HepG2 (cell line): Measurements from ENCODE around the gene KIAA0232. TPM values are rescaled to one million over a fixed set of nuclear protein-coding genes. Genes with fewer than 3 reads are reported as not detected.

Experiments
- ATF7-NPFF ChIP-seq: sonication (generic); formaldehyde crosslinking; IDR thresholded peaks from 2 replicates; pipeline ENCODE4 v1.8.1; 2023; ENCODE audit warnings: mild to moderate bottlenecking, low read depth, missing genetic modification reagents, moderate library complexity
- CBX1 ChIP-seq: IDR thresholded peaks from one replicate; pipeline ENCODE4 v1.6.1; 2016; ENCODE audit warnings: antibody characterized with exemption, low read depth
- EP300 ChIP-seq, 3 experiments: sonication (generic) in 1 of 3; formaldehyde crosslinking in 1 of 3; IDR thresholded peaks; 2 replicates each; pipeline versions ENCODE4 v1.5.1 to v1.6.1; 2011 to 2020; ENCODE audit warnings: low read depth in 2 of 3, low read length in 2 of 3, borderline replicate concordance in 1 of 3, improper control_type of control experiment in 1 of 3, mild to moderate bottlenecking in 1 of 3, missing genetic modification reagents in 1 of 3, moderate library complexity in 1 of 3
- GABPB1 ChIP-seq: IDR thresholded peaks from 2 replicates; pipeline ENCODE4 v1.6.1; 2016; ENCODE audit warnings: mild to moderate bottlenecking, missing genetic modification reagents, moderate library complexity, missing compliant biosample characterization
- GZF1 ChIP-seq: sonication (generic); formaldehyde crosslinking; IDR thresholded peaks from 2 replicates; pipeline ENCODE4 v1.5.1; 2020; ENCODE audit warnings: mild to moderate bottlenecking, missing genetic modification reagents
- KLF9 ChIP-seq: IDR thresholded peaks from 2 replicates; pipeline ENCODE4 v1.6.1; 2016; ENCODE audit warnings: low read depth
- MED13 ChIP-seq: sonication (generic); formaldehyde crosslinking; IDR thresholded peaks from 2 replicates; pipeline ENCODE4 v1.5.0; 2020; ENCODE audit warnings: missing genetic modification reagents
- NONO ChIP-seq, 2 experiments: fragments of 450-650 bp in 1 of 2; sonication (generic) in 1 of 2; formaldehyde crosslinking in 1 of 2; IDR thresholded peaks in 1 of 2; conservative IDR thresholded peaks in 1 of 2; 2 replicates each; pipeline versions ENCODE4 v1.6.1 to v1.8.0; 2017 to 2022; ENCODE audit warnings: mild to moderate bottlenecking in 1 of 2, missing genetic modification reagents in 1 of 2, moderate library complexity in 1 of 2
- PRDM15 ChIP-seq: sonication (generic); formaldehyde crosslinking; IDR thresholded peaks from 2 replicates; pipeline ENCODE4 v1.4.0; 2020; ENCODE audit warnings: missing genetic modification reagents
- RBM22 ChIP-seq: fragments of 200-400 bp; formaldehyde crosslinking; optimal IDR thresholded peaks from 2 replicates; pipeline ENCODE3; 2017; ENCODE audit warnings: mild to moderate bottlenecking, low read length, moderate library complexity
- SSRP1 ChIP-seq: IDR thresholded peaks from 2 replicates; pipeline ENCODE4 v1.6.1; 2016; ENCODE audit warnings: control low read depth
- ZBED4 ChIP-seq: sonication (generic); formaldehyde crosslinking; IDR thresholded peaks from 2 replicates; pipeline ENCODE4 v1.4.0; 2020; ENCODE audit warnings: missing genetic modification reagents, borderline replicate concordance
- ZFY ChIP-seq: sonication (generic); formaldehyde crosslinking; IDR thresholded peaks from 2 replicates; pipeline ENCODE4 v1.4.0; 2020; ENCODE audit warnings: missing genetic modification reagents
- ZNF101 ChIP-seq: sonication (generic); formaldehyde crosslinking; IDR thresholded peaks from 2 replicates; pipeline ENCODE4 v1.4.0; 2020; ENCODE audit warnings: mild to moderate bottlenecking, low read depth, missing genetic modification reagents, borderline replicate concordance
- ZNF232 ChIP-seq: sonication (generic); formaldehyde crosslinking; IDR thresholded peaks from 2 replicates; pipeline ENCODE4 v1.4.0; 2020; ENCODE audit warnings: missing genetic modification reagents, borderline replicate concordance
- ZNF234 ChIP-seq: sonication (generic); formaldehyde crosslinking; conservative IDR thresholded peaks from 2 replicates; pipeline ENCODE4 v1.5.1; 2020; ENCODE audit warnings: mild to moderate bottlenecking, missing genetic modification reagents
- ZNF546 ChIP-seq: sonication (generic); formaldehyde crosslinking; conservative IDR thresholded peaks from 2 replicates; pipeline ENCODE4 v1.8.1; 2023; ENCODE audit warnings: mild to moderate bottlenecking, missing genetic modification reagents
- ZNF616 ChIP-seq: sonication (generic); formaldehyde crosslinking; IDR thresholded peaks from 2 replicates; pipeline ENCODE4 v1.5.0; 2020; ENCODE audit warnings: low read depth, mild to moderate bottlenecking, missing genetic modification reagents
- ZNF672 ChIP-seq: sonication (generic); formaldehyde crosslinking; IDR thresholded peaks from 2 replicates; pipeline ENCODE4 v1.8.1; 2022; ENCODE audit warnings: missing genetic modification reagents
- ZNF703 ChIP-seq: sonication (generic); formaldehyde crosslinking; IDR thresholded peaks from 2 replicates; pipeline ENCODE4 v1.5.1; 2020; ENCODE audit warnings: missing genetic modification reagents, mild to moderate bottlenecking, moderate library complexity, borderline replicate concordance
- ZNF761 ChIP-seq: sonication (generic); formaldehyde crosslinking; conservative IDR thresholded peaks from 2 replicates; pipeline ENCODE4 v1.4.0; 2020; ENCODE audit warnings: mild to moderate bottlenecking, missing genetic modification reagents
- polyA plus RNA-seq, 8 experiments: library from polyadenylated mRNA; depleted of rRNA in 3 of 8; stranded (reverse) in 7 of 8; unstranded in 1 of 8; fragments of >200 nt; fragmentation: Illumina TruSeq in 4 of 8; extraction: Trizol in 4 of 8; gene quantifications; 2 replicates each; pipeline versions ENCODE4 v1.2.1 to v1.2.3, GENCODE V29; 2011 to 2016; ENCODE audit warnings: low read depth in 4 of 8, missing spikeins in 1 of 8, mixed read lengths in 1 of 8; ENCODE audit not compliant: insufficient read depth in 1 of 8
- total RNA-seq, 5 experiments: library from RNA; depleted of rRNA; stranded (reverse); fragments of >200 nt; fragmentation: Illumina TruSeq; extraction: Trizol; gene quantifications; 2 replicates each; pipeline ENCODE4 v1.2.3, GENCODE V29; 2016; ENCODE audit warnings: low read depth in 1 of 5

The KIAA0232 gene
- total and polyA plus RNA-seq, 2 of the 13 experiments (the other 11 are each of a cell fraction or from before 2014, with no cell fraction given) = 7.8 to 17.1 TPM

GRCh38 chr4:6733358-6734164 lies 49.0 kb upstream of the KIAA0232 start (continued):
- 0 out of 2 replicates have a peak, but pooled peaks have one; percentile 31 for TF ChIP-seq PRDM15 (CRISPR knock-in tag)
- TF ChIP-seq ZNF232 (CRISPR knock-in tag) = peak; percentile 35; the same call in 1 of the 2 replicates
- TF ChIP-seq ZNF761 = peak; percentile 85
- TF ChIP-seq ZNF616 = no peak
- no peak for TF ChIP-seq GZF1 (CRISPR knock-in tag)
- no peak for TF ChIP-seq ZNF234
- peak; percentile 82 for TF ChIP-seq ZNF703 (CRISPR knock-in tag)
- peak; percentile 69; the same call in 1 of the 2 replicates for TF ChIP-seq MED13 (CRISPR knock-in tag)
- TF ChIP-seq ZFY (CRISPR knock-in tag) = peak; percentile 42; the same call in 1 of the 2 replicates
- peak; percentile 76; the same call in 1 of the 2 replicates for TF ChIP-seq ZBED4 (CRISPR knock-in tag)
- no peak; the same call in 1 of the 2 replicates for TF ChIP-seq GABPB1 (CRISPR knock-in tag)
- no peak for TF ChIP-seq KLF9 (CRISPR knock-in tag)
- no peak for TF ChIP-seq ZNF101 (CRISPR knock-in tag)
- TF ChIP-seq SSRP1 (CRISPR knock-in tag) = no peak
- no peak for TF ChIP-seq NONO (IDR thresholded peaks at IDR 0.05)
- TF ChIP-seq NONO (CRISPR knock-in tag; conservative IDR thresholded peaks at IDR 0.05) = peak; percentile 64; the same call in 1 of the 2 replicates
- peak; percentile 77; the same call in 1 of the 2 replicates for TF ChIP-seq ZNF546 (CRISPR knock-in tag)
- TF ChIP-seq ZNF672 (CRISPR knock-in tag) = no peak
- peak; percentile 50 for TF ChIP-seq CBX1
- 0 out of 2 replicates have a peak, but pooled peaks have one; percentile 70 for TF ChIP-seq ATF7-NPFF (CRISPR knock-in tag)
- TF ChIP-seq RBM22 = no peak
- peak in 1 of 2 experiments; percentile 78; a peak in 2 of 4 replicates for TF ChIP-seq EP300 (IDR thresholded peaks at IDR 0.05; ENCODE audit: low read depth in 2 of 2, low read length in 2 of 2)
- TF ChIP-seq EP300 (CRISPR knock-in tag; IDR thresholded peaks at IDR 0.05; ENCODE audit: borderline replicate concordance) = peak; percentile 85
